ENCODE results near the gene NRXN3. TPM values are rescaled to one million over a fixed set of nuclear protein-coding genes. Genes with fewer than 3 reads are reported as not detected.

Gene NRXN3
- total RNA-seq, 4 donors from 2014 or later = 0.56 to 1.6 (median 1.1) TPM

GRCh38 chr14:79724934-79725717, 1555.0 kb downstream of the NRXN3 start:
- 59 to 64% methylated on average over 7 of the region's 7 CpGs for WGBS, 2 donors
- no peaks in the 10 kb centered on the region for H3K27me3 ChIP-seq
- H3K4me1 ChIP-seq = no peaks in the 10 kb centered on the region
- no peaks in the 10 kb centered on the region for H3K9me3 ChIP-seq
- no peak overlapping the region for H3K4me3 ChIP-seq (replicated peaks in 1 of 3)
- DNase-seq = no peak
- intact Hi-C loops (cut with DNase I) = no loop called here
- no peaks in the 10 kb centered on the region for H3K36me3 ChIP-seq
- no peak overlapping the region for H3K27ac ChIP-seq
- TF ChIP-seq CTCF (IDR thresholded peaks at IDR 0.05) = no peak
- TF ChIP-seq POLR2A (IDR thresholded peaks at IDR 0.05) = no peak

GRCh38 chr14:79727900-79728299, 1557.7 kb downstream of the NRXN3 start:
- TF ChIP-seq POLR2A (IDR thresholded peaks at IDR 0.05) = no peak
- TF ChIP-seq CTCF (IDR thresholded peaks at IDR 0.05) = no peak
- intact Hi-C loops (cut with DNase I) = no loop called here
- no peaks in the 10 kb centered on the region for H3K4me1 ChIP-seq
- WGBS, 2 donors = 33 to 35% methylated on average over 3 of the region's 3 CpGs
- H3K9me3 ChIP-seq = no peaks in the 10 kb centered on the region
- H3K4me3 ChIP-seq (replicated peaks in 1 of 3) = no peak overlapping the region
- DNase-seq = no peak
- H3K27ac ChIP-seq = no peak overlapping the region
- H3K36me3 ChIP-seq = no peaks in the 10 kb centered on the region
- H3K27me3 ChIP-seq = no peaks in the 10 kb centered on the region

GRCh38 chr14:79728331-79728730, 1558.2 kb downstream of the NRXN3 start:
- intact Hi-C loops (cut with DNase I) = no loop called here
- Histone ChIP-seq H3K4me3 (replicated peaks in 1 of 3) (no peak overlapping the region), H3K4me1 (no peaks in the 10 kb centered on the region), H3K27me3 (no peaks in the 10 kb centered on the region), H3K36me3 (no peaks in the 10 kb centered on the region), H3K27ac (no peak overlapping the region), H3K9me3 (no peaks in the 10 kb centered on the region)
- TF ChIP-seq CTCF (IDR thresholded peaks at IDR 0.05) = no peak
- no peak for DNase-seq
- WGBS, 2 donors = 91 to 94% methylated on average over 3 of the region's 3 CpGs

GRCh38 chr14:79729731-79730130, 1559.6 kb downstream of the NRXN3 start:
- Histone ChIP-seq H3K9me3 (no peaks in the 10 kb centered on the region), H3K4me3 (replicated peaks in 1 of 3) (no peak overlapping the region), H3K27ac (no peak overlapping the region), H3K36me3 (no peaks in the 10 kb centered on the region), H3K4me1 (no peaks in the 10 kb centered on the region), H3K27me3 (no peaks in the 10 kb centered on the region)
- no peak for DNase-seq
- 87 to 94% methylated on average over 3 of the region's 3 CpGs for WGBS, 2 donors
- intact Hi-C loops (cut with DNase I) = no loop called here
- no peak for TF ChIP-seq POLR2A (IDR thresholded peaks at IDR 0.05)
- no peak for TF ChIP-seq CTCF (IDR thresholded peaks at IDR 0.05)

GRCh38 chr14:79730196-79730595, 1560.0 kb downstream of the NRXN3 start:
- DNase-seq = no peak
- no peaks in the 10 kb centered on the region for H3K36me3 ChIP-seq
- H3K27ac ChIP-seq = no peak overlapping the region
- intact Hi-C loops (cut with DNase I) = no loop called here
- H3K27me3 ChIP-seq = no peaks in the 10 kb centered on the region
- no peak overlapping the region for H3K4me3 ChIP-seq (replicated peaks in 1 of 3)
- 88 to 93% methylated on average over 2 of the region's 2 CpGs for WGBS, 2 donors
- H3K9me3 ChIP-seq = no peaks in the 10 kb centered on the region
- no peaks in the 10 kb centered on the region for H3K4me1 ChIP-seq
- TF ChIP-seq CTCF (IDR thresholded peaks at IDR 0.05) = no peak
- TF ChIP-seq POLR2A (IDR thresholded peaks at IDR 0.05) = no peak
